Measurements from ENCODE around the gene NLGN4Y.

DNA sequence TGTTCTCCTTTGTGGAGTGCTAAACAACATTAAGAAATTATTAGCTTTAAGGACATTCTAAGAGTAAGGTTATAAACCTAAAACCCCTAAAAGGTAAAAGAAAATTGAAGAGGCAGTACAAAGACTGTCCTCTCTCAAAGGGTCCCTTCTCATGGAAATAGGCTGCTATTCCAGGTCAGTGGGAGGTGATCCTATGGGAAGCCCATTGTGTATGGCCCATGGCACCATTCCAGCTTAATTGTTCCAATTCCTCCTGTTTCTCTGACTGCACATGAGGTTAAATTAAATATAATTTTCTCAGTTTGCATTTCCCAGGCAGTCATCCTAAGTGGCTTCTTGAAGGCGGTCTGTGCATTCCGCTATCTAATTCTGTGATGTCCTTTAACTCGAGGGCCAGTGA is 57.0 kb downstream of the NLGN4Y start:
- TF ChIP-seq EZH2 (IDR thresholded peaks at IDR 0.05) (no peak), POLR2AphosphoS5 (IDR thresholded peaks at IDR 0.05; ENCODE audit: borderline replicate concordance, low read depth, low read length) (no peak), FOXP2 (optimal IDR thresholded peaks at IDR 0.05; ENCODE audit: control extremely low read depth, extremely low read length, insufficient read depth) (no peak)

All from SK-N-MC (cell line).